ENCODE results near the gene TUB.

The TUB gene

DNA sequence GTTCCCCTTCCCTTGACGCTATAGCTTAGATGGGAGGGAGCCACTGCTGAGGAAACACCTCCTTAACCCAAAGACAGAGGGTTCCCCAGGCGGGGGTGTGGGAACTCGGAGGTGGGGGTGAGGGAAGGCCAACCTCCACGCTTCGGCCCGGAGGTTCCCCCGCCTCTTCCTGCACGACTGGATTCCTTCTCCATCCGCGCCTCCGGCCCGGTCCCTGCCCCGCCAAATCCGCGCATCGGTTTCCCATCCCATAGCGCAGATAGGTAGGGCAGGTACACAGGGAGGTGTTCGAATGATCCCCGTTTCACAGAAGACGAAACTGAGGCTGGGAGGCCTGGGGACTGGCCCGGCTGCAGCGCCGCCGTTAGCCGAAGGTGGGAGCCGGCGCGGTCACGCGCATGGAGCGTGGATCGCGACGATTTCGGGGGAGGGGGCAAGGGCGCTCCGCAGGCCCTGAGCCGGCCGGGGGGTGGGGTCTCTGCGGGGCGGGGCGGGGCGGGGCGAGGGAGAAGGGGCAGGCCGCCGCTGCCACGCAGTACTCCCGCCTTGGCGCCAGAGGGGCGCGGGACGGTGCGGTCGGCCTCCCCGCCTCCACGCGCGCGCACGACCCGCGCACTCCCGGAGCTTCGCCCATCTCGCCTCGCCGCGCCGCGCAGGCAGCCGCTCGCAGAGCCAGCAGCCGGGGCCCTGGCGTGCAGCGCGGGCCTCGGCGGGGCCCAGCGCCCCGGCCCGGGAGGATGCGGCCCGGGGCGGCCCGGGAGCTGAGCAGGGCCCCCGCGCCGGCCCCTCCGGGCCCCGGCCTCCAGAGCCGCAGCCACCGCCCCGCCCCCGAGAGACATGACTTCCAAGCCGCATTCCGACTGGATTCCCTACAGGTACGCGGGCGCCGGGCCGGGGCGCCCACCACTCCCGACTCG is at the start of gene TUB:
Gene TUB, plus strand, starts transcription at position 538 of the 917 bp plus-strand sequence. Its CDS starts 300 bp downstream, at position 838.
- DNase-seq (ENCODE audit: low read depth in 2 of 2, low spot score in 1 of 2) = no peak

DNA sequence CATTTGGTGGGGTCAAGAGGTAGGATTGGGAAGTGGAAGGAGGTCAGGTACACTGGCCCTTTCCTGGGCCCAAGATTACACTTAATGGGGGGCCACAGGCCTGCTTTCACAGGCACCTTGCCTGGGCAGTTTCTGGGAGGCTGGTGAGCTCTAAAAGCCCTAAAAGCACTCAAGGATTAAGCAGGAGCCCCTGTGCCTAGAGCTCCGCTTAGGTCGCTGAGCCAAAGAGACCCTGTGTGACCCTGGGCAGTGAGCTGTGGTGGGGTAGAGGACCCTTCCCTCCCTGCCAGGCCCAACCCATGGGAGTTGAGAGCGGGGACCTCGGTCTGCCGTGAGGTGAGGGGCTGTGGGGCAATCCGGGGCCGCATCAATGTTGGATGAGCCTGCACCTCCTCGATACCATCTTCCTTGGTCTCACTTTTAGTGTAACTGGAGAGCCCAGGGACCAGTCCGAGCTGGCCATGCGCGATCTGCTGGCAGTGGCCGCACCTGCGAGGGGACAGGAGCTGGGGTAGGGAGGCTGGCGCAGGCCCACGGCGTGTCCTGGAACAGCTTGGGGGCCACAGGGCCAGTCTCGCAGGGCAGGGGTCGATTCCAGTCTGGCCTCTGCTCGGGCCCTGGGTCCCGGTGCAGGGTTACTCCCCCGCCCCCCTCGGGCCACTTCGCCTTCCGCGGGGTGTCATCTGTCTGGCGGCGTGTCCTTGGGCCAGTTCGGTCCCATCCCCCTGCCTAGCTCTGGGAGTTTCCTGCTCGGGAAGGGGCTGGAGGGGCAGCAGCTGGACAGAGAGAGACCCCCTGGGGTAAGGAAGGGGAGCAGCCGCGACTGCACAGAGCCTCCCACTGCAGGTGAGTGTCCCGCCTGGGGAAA is 49.5 kb upstream of the TUB start:
- DNase-seq (ENCODE audit: low read depth in 2 of 2, low spot score in 1 of 2) = no peak

DNA sequence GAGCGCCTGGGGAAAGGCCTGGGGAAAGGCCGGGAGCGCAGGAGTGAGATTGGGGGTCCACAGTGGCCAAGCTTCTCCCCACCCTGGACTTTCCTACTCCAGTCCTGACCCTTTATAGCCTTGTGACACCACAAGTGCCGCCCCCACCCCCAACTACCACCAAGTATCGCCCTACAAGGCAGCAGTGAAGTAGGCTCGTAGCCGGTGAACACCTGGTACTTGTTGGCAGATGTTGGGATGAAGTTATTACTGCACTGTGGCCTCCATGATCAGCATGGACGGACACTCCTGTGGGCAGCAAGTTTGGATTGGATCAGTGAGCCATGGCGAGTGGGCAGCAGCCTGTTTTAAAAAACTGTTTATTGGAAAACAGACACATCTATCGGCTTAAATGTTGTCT is 48.9 kb upstream of the TUB start:
- DNase-seq (ENCODE audit: low read depth in 2 of 2, low spot score in 1 of 2) = no peak

DNA sequence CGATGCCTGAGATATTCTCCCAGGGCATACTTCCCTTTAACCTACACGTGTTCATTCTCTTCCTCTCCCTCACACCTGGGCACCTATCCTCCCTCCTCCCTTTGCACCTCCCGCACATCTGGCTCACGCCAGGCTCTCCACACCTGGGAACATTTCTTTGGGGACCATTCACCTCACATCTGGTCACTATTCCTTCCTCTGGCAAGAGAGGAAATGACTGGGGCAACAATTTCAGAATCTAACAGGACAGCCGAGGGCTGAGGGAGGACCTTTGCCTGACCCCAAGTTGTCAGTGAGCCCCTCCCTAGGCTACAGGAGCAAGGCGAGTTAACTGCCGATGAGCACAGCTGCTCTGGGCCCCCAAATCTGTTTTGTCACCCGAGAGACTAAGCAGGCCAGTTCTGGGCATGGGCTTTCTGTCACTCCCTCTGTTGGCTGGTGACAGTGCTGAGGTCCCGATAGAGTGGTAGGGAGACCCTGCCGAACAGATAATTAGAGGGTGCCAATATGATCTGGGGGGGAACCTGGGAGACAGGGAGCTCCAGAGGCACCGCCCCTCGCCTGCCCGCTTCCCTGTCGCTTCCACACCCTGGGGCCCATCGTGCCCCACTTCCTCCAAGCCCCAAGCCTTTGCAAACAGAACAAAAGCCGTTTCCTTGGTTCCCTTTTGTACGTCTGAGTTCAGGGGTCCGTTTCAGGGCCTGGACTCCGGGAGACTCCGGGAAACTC is 48.3 kb upstream of the TUB start:
- no peak for DNase-seq (ENCODE audit: low read depth in 2 of 2, low spot score in 1 of 2)

DNA sequence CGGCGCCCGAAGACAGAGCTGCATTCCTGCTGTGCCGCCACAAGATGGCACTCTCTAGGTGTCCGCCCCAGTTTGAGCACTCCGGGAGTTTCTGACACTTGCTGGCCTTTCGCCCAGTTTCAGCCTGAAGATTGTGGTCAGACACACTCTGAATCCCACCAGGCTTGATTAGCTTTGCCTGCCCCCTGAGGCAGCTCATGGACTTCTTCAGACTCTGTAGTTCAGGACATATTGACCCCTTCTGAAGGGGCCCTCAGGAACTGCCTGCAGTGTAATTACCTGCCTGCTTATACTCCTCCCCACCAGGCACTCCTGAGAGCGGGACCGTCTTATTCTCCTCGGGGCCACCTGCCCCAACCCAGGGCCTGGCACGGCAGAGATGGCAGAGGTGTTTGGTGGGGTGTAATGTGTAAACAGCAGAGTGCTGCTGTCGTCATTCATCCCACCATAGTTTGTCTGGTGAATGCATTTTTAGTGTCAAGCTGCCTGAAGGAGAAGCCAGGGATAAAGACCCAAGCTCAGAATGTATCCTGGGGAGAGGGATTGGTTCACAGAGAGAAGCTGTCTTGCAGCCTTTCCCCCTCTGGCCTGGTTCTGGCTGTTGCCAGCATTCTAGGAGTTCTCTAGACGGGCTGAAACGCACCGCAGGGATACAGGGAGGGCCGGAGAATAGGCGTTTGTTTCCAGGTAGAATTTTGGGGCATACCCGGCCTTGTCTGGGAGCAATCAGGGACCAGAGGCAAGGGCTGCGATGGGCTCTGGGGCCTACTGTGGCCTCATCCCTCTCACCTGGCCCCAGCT is 47.5 kb upstream of the TUB start:
- DNase-seq (ENCODE audit: low read depth in 2 of 2, low spot score in 1 of 2) = no peak

DNA sequence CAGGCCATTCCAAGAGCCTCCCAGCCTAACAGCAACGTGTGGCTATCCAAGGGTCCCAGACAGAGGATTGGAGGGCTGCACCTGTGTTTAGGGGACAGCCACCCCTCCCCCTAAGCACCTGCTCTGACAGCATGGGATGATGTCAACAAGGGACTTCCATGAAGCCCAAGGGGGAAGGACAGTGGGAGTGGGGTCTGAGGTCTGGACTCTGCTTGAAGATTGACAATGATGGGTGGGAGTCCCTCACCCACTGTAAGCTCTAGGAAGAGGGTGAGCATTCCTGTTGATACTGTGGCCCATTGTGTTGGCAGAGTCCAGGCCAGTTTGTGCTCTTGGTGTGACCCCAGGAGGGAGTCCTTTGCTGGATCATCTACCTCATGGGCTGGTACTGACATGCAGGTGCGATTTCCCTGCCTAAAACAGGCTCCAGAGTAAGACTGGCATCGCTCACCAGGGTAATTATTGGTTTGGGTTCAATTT is 46.9 kb upstream of the TUB start:
- DNase-seq (ENCODE audit: low read depth in 2 of 2, low spot score in 1 of 2) = no peak

- no peak for DNase-seq (ENCODE audit: low read depth in 2 of 2, low spot score in 1 of 2)
Measured at GRCh38 chr11:8034604-8035190, 46.3 kb upstream of the TUB start.

DNA sequence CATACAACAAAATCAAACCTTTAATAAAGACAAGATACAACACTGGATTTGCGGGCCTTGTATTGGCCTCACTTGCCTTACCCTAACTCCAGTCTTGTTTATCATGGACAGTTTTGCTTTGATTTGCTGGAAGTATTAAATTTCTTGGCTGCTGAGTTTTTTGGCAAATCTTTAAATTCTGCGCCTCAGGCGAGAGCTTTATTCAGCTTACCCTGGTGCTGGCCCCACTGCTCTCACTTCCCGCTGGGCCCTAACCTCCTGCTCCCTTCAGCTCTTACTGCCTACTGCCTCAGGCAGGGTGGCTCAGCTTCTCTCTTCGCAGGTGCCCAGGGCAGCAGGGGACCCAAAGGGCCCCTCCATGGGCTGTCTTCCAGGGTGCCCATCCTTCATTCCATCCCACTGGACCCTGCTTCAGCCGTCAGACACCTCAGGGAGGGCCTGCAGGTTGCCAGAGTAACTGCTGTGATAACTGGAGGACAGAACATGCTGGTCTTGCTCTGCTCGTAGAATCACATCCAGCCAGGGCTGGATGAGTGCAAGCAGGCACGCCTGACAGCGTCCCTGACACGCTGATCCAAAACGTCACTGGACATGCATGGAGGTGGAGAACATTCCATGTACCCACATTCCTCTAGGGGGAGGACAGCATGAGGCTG is 45.7 kb upstream of the TUB start:
- DNase-seq (ENCODE audit: low read depth in 2 of 2, low spot score in 1 of 2) = no peak

DNA sequence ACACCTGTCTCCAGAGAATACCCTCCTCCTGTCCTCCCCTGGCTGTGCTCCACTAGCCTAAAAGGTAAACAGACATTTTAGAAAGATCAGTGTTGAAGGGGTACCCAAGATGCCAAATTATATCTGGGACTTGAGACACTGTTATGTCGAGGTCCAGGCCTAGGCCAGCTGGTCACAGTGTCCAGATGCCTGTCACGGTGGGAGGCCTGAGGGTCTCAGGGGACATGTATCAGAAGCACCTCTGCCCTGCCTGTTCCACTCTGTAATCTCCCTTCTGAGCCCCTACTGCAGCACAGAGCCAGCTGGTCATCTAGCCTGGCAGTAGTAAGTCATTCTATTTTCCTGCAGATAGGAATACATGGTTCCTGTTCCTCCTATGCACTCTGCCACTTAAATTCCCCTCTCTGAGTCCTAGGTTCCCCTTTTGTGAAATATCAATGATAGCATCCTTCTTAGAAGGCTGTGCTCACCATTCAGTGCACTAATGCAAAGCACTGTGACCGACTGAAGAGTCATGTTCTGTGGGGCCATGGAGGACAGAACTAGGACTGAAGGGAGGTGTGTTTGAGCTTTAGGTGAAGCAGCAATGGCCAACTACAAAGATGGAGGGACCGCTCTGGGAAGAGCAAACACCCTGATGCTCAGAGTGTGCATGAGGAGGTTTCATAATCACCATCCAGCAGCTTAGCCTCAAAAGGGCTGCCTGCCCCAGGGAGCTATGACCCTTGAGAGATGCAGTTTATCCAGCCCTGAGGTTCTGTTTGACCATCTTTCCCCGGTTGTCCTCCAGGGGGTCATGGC is 44.8 kb upstream of the TUB start:
- no peak for DNase-seq (ENCODE audit: low read depth in 2 of 2, low spot score in 1 of 2)

- no peak for DNase-seq (ENCODE audit: low read depth in 2 of 2, low spot score in 1 of 2)
Measured at GRCh38 chr11:8036986-8037385, 44.0 kb upstream of the TUB start.

DNA sequence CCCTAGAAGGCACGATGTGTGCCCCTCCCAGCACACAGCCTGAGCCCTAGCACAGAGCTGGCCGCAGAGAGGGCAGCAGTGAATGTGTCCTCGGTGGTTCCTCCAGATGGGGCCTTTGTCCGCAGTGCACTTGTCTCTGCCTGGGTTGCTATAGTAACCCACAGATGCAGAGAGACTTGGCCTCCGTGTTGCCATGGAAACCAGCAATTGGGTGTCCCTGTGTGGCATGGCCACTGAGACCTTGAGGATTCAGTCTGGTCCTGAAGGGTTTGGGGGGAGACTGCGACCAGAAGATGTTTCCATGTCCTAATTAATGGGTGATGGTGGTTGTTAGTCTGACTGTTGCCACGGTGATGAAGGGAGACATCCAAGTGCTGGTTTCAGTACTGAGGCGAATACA is 42.6 kb upstream of the TUB start:
- no peak for DNase-seq (ENCODE audit: low read depth in 2 of 2, low spot score in 1 of 2)

GRCh38 chr11:8038811-8039529 is 42.0 kb upstream of the TUB start:
- no peak for DNase-seq (ENCODE audit: low read depth in 2 of 2, low spot score in 1 of 2)

GRCh38 chr11:8039530-8040260 is 41.3 kb upstream of the TUB start:
- no peak for DNase-seq (ENCODE audit: low read depth in 2 of 2, low spot score in 1 of 2)

- DNase-seq (ENCODE audit: low read depth in 2 of 2, low spot score in 1 of 2) = no peak
Measured at GRCh38 chr11:8040261-8040920, 40.6 kb upstream of the TUB start.

DNA sequence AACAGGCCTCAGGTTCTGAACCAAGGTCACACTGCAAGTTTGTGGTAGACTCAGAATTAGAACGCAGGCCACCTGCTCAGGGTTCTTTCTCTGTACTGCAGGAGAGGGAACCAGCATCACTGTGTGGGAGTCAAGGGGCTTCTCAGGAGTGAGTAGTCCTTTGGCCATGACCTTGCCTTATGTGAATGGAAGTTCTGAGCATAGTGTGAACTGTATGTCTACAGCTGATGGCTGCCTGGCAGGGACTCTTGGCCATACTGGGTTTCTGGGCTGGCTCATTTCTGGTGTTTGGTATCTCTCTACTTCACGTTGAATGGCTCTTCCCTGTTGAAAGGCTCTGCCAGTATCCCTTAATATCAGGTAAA is 40.1 kb upstream of the TUB start:
- DNase-seq (ENCODE audit: low read depth in 2 of 2, low spot score in 1 of 2) = no peak

DNA sequence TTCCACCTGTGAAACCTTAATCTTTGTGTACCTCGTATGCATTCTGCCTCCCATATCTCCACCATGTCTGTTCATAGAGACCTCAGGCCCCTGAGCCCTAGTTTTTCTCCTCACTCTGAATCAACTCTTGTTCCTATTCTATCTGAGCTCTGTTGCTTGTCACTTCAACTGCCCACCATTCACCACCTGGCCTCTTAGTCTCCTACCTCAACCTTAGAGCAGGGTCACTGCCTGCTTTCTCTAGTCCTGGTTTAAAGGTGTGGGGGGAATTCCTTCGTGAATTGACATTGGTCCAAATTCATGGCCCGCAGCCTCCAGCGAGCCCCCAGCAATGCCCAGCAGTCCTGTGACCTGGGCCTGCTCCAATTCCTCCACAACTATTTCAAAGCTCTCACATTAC is 39.4 kb upstream of the TUB start:
- DNase-seq (ENCODE audit: low read depth in 2 of 2, low spot score in 1 of 2) = no peak

GRCh38 chr11:8043756-8044155 is 37.3 kb upstream of the TUB start:
- no peak for DNase-seq (ENCODE audit: low read depth in 2 of 2, low spot score in 1 of 2)

All from stimulated activated CD8-positive, alpha-beta memory T cell treated with anti-CD3 and anti-CD28 coated beads, Interleukin-4, amount 100 ng/mL, for 1 hour (primary cell).